Neural progenitor cell (in vitro differentiated cells): ENCODE data around the gene MTIF2.

Source experiments
- EZH2phosphoT487 ChIP-seq: fragments of 200-600 bp; sonication (generic); IDR thresholded peaks from 2 replicates; pipeline ENCODE4 v1.6.1; 2017; ENCODE audit warnings: antibody characterized with exemption
- TF ChIP-seq, protein P1 (sequence below): fragments of 200-600 bp; sonication (generic); IDR thresholded peaks from 2 replicates; pipeline ENCODE4 v1.5.1; 2017; ENCODE audit warnings: antibody characterized with exemption, mild to moderate bottlenecking

DNA sequence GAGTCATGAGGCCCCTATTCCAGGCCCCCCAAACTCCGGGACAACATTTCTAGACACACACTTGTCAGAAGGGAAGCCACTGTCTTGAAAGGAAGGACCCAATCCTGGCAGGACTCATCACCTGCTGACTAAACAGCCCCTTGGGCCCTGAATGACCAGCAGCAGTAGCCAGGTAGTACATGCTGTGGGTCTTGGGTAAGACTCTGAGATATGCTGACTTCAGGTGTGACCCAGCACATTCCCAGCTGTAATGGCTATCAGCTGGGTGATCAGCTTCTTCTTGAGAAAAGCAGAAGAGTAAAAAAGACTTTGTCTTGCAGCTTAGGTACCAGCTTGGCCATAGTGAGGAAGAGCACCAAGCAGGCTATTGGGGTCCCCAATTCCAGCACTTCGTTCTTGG lies 72.5 kb downstream of the MTIF2 start:
- TF ChIP-seq, protein P1, sequence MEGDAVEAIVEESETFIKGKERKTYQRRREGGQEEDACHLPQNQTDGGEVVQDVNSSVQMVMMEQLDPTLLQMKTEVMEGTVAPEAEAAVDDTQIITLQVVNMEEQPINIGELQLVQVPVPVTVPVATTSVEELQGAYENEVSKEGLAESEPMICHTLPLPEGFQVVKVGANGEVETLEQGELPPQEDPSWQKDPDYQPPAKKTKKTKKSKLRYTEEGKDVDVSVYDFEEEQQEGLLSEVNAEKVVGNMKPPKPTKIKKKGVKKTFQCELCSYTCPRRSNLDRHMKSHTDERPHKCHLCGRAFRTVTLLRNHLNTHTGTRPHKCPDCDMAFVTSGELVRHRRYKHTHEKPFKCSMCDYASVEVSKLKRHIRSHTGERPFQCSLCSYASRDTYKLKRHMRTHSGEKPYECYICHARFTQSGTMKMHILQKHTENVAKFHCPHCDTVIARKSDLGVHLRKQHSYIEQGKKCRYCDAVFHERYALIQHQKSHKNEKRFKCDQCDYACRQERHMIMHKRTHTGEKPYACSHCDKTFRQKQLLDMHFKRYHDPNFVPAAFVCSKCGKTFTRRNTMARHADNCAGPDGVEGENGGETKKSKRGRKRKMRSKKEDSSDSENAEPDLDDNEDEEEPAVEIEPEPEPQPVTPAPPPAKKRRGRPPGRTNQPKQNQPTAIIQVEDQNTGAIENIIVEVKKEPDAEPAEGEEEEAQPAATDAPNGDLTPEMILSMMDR: no peak
- no peak for TF ChIP-seq EZH2phosphoT487
